ENCODE measurements around the gene SAMD4A. TPM values are rescaled to one million over a fixed set of nuclear protein-coding genes. Genes with fewer than 3 reads are reported as not detected.
A peak's percentile ranks its signal among the peaks of the same experiment; 100 is the strongest.

Gene SAMD4A
- total and polyA plus RNA-seq, 12 donors: 14.0 to 284 (median 191) TPM

DNA sequence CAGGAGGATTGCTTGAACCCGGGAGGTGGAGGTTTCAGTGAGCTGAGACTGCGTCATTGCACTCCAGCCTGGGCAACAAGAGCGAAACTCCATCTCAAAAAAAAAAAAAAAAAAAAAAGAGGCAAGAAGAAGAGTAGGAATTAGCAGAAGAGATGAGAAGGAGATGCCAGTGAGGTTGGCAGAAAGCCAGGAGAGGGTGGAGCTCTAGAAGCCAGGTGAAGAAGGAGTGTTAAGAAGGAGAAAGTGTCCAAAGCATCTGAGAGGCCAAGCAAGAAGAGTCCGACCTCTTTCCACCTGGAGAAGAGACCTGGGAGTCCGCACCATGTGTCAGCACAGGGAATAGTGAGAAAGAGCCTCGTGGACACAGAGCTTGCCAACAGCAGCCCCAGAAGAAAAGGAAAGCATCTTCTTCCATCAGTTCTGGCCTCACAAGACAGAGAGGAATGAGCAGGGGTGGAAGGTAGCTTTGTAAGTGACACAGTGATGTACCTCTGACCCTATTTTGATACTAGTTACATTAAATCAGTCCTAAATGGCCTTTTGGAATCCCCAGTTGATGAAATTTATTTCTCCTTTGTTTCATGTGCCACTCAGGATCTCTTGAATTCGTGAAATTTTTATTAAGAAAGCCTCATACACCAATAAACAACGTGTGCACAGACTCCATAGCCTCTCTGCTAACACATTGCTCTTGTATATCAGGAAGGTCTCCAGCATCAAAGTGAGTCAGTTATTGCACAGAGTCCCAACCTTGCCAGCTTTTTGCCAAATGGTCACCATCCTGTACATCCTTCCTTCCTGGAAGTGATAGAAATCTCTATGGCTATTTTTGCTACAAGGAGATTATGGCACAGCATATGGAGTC, 70.6 kb downstream of the SAMD4A start:
- peaks cover 0 to 70% (median 35%) of the 10 kb centered on the region in 9 donors for H3K4me1 ChIP-seq

DNA sequence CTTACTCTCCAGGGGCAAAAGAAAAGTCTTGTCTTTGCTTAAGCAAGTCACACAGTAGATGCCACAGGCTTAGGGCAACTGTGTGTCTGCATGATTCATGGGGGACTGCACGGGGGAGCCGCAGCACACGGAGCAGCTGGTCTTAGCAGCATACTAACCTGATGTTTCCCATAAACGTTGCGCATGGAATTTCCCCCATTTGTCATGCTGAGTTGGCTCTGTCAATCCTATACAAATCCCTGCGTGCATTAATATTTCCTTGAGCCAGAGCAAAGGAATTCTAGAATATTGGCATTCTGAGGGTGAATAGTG, 71.2 kb downstream of the SAMD4A start:
- ATAC-seq (no peak), DNase-seq (no peak)
- H3K27me3 ChIP-seq: no peaks in the 10 kb centered on the region
- 51 to 64% methylated on average over 6 of the region's 6 CpGs for WGBS, 2 donors
- peaks cover 0 to 74% (median 41%) of the 10 kb centered on the region in 9 donors for H3K4me1 ChIP-seq
- H3K9me3 ChIP-seq: no peaks in the 10 kb centered on the region
- H3K36me3 ChIP-seq: no peaks in the 10 kb centered on the region
- H3K27ac ChIP-seq: no peak overlapping the region
- intact Hi-C loops (cut with DNase I): no loop called here
- H3K4me3 ChIP-seq: no peak overlapping the region
- TF ChIP-seq, protein P1, sequence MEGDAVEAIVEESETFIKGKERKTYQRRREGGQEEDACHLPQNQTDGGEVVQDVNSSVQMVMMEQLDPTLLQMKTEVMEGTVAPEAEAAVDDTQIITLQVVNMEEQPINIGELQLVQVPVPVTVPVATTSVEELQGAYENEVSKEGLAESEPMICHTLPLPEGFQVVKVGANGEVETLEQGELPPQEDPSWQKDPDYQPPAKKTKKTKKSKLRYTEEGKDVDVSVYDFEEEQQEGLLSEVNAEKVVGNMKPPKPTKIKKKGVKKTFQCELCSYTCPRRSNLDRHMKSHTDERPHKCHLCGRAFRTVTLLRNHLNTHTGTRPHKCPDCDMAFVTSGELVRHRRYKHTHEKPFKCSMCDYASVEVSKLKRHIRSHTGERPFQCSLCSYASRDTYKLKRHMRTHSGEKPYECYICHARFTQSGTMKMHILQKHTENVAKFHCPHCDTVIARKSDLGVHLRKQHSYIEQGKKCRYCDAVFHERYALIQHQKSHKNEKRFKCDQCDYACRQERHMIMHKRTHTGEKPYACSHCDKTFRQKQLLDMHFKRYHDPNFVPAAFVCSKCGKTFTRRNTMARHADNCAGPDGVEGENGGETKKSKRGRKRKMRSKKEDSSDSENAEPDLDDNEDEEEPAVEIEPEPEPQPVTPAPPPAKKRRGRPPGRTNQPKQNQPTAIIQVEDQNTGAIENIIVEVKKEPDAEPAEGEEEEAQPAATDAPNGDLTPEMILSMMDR (IDR thresholded peaks at IDR 0.05): no peak

More for the DNA sequence above, 70.6 kb downstream of the SAMD4A start:
- 74 to 79% methylated on average over 8 of the region's 8 CpGs for WGBS, 2 donors
- ATAC-seq: no peak
- Histone ChIP-seq H3K27me3 (no peaks in the 10 kb centered on the region), H3K27ac (no peak overlapping the region), H3K4me3 (no peak overlapping the region), H3K9me3 (no peaks in the 10 kb centered on the region), H3K36me3 (no peaks in the 10 kb centered on the region)
- TF ChIP-seq, protein P1 (IDR thresholded peaks at IDR 0.05): no peak
- no peak for DNase-seq
- intact Hi-C loops (cut with DNase I): no loop called here

DNA sequence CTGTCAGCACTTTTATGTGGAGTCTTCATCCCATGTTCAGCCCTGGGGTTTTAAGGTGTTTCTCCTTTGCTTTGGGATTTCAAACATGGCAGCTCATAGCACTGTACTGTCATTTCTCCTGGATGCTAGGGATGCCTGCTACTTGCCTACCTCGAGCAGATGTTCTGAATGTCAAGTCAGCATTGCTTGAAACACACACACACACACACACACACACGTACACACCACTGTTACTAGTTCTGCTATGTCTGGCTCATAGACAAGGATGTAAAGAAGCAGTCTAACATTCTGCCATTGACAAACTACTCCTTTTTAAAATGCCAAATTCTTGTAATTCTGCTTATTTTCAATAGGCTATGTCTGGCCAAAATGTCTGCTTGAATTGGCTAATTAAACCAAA, 72.7 kb downstream of the SAMD4A start:
- no peak overlapping the region for H3K4me3 ChIP-seq
- WGBS, 2 donors: 46 to 48% methylated on average over 2 of the region's 2 CpGs
- ATAC-seq (no peak), DNase-seq (no peak)
- TF ChIP-seq, protein P1 (IDR thresholded peaks at IDR 0.05): no peak
- intact Hi-C loops (cut with DNase I): loop anchor here in 1 of 10 donors (10.0 kb wide), 1 partner anchor 65 kb away; no protein-coding TSS in a partner anchor
- peak overlapping the region in 1 of 10 donors; percentile 49 for H3K27ac ChIP-seq
- no peaks in the 10 kb centered on the region for H3K36me3 ChIP-seq
- no peaks in the 10 kb centered on the region for H3K9me3 ChIP-seq
- H3K27me3 ChIP-seq: no peaks in the 10 kb centered on the region
- H3K4me1 ChIP-seq: peaks cover 0 to 77% (median 52%) of the 10 kb centered on the region in 9 donors

DNA sequence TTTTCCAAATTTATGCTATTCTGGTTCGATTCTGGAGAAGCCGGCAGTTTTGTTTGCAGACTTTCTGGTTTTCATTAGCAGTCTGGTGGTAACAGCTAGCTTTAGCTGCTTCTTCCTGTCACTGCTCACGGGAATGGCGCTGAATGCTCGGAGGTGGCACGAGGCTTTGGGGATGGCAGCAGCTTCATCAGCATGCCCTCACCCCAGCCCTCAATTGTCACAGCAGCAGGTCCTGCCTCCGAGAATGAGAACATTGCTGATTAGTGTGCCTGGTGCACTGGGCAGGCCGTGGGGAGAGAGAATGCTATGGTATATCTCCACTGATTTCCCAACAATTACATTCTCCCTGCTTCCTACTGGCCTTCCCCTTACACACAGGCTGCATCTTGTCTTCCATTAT, 73.6 kb downstream of the SAMD4A start:
- H3K36me3 ChIP-seq: no peaks in the 10 kb centered on the region
- ATAC-seq (peak in 6 of 8 donors; percentile 25 to 78 (median 47)), DNase-seq (no peak)
- H3K9me3 ChIP-seq: no peaks in the 10 kb centered on the region
- peaks cover 0 to 81% (median 51%) of the 10 kb centered on the region in 9 donors for H3K4me1 ChIP-seq
- TF ChIP-seq, protein P1 (IDR thresholded peaks at IDR 0.05): no peak
- H3K4me3 ChIP-seq: no peak overlapping the region
- H3K27ac ChIP-seq: peak overlapping the region in 3 of 10 donors; percentile 15 to 49 (median 34)
- intact Hi-C loops (cut with DNase I): loop anchor here in 1 of 10 donors (10.0 kb wide), 1 partner anchor 66 kb away; no protein-coding TSS in a partner anchor
- no peaks in the 10 kb centered on the region for H3K27me3 ChIP-seq
- 47 to 68% methylated on average over 8 of the region's 8 CpGs for WGBS, 2 donors

Data from heart right ventricle (tissue), 16 donors.